H1 (cell line): ENCODE data around the gene PAPSS2.

ENCODE experiments used
- ATF2 ChIP-seq: IDR thresholded peaks from 2 replicates; pipeline ENCODE4 v1.6.1; 2012; ENCODE audit warnings: low read length, inconsistent platforms
- CEBPB ChIP-seq: IDR thresholded peaks from 2 replicates; pipeline ENCODE4 v1.6.1; 2012; ENCODE audit warnings: low read depth, low read length
- CTCF ChIP-seq, 3 experiments: IDR thresholded peaks; 1 replicate in 2 of 3; 2 replicates in 1 of 3; pipeline versions ENCODE4 v1.5.1 to v1.6.1; 2011; ENCODE audit warnings: low read length in 3 of 3, mild to moderate bottlenecking in 3 of 3, inconsistent platforms in 2 of 3, low read depth in 1 of 3, moderate library complexity in 1 of 3; ENCODE audit not compliant: insufficient read depth in 1 of 3; ENCODE audit errors: control extremely low read depth in 1 of 3
- E2F6 ChIP-seq: IDR thresholded peaks from 2 replicates; pipeline ENCODE4 v1.6.1; 2012; ENCODE audit warnings: inconsistent platforms
- MAX ChIP-seq: IDR thresholded peaks from 2 replicates; pipeline ENCODE4 v1.6.1; 2012; ENCODE audit warnings: inconsistent platforms
- POLR2AphosphoS5 ChIP-seq: IDR thresholded peaks from 2 replicates; pipeline ENCODE4 v1.6.1; 2011; ENCODE audit warnings: low read depth, low read length
- SAP30 ChIP-seq: fragments of 300-600 bp; sonication (generic); IDR thresholded peaks from 2 replicates; pipeline ENCODE4 v1.7.1; 2012; ENCODE audit warnings: low read length, moderate library complexity, mild to moderate bottlenecking, inconsistent platforms; ENCODE audit not compliant: insufficient read depth, insufficient replicate concordance

GRCh38 chr10:87635498-87636312, 24.0 kb upstream of the PAPSS2 start:
- TF ChIP-seq CTCF (IDR thresholded peaks at IDR 0.05; ENCODE audit: control extremely low read depth in 1 of 3, insufficient read depth in 1 of 3, low read depth in 1 of 3, low read length in 3 of 3) (no peak), E2F6 (no peak), MAX (no peak), CEBPB (no peak), POLR2AphosphoS5 (no peak), ATF2 (no peak), SAP30 (no peak)
